ENCODE results near the gene ACTL6B.
"Not testable (repeated sequence)": the region's sequence is repeated elsewhere in the genome, so short reads cannot be mapped to it uniquely, and the experiment has no call there.

The ACTL6B gene

GRCh38 chr7:100655908-100656674 lies at the start of gene ACTL6B:
Gene ACTL6B (minus strand): TSS chr7:100656448. CDS start chr7:100656354, 94 bp downstream.
- no peak for DNase-seq (ENCODE audit: low read depth)

- DNase-seq (ENCODE audit: low read depth) = peak; percentile 65
Measured at GRCh38 chr7:100705320-100705752, 49.1 kb upstream of the ACTL6B start.

GRCh38 chr7:100701089-100701488 lies 44.8 kb upstream of the ACTL6B start:
- not testable (repeated sequence) for DNase-seq (ENCODE audit: low read depth)

- DNase-seq (ENCODE audit: low read depth) = no peak
Measured at GRCh38 chr7:100699018-100699417, 42.8 kb upstream of the ACTL6B start.

- DNase-seq (ENCODE audit: low read depth) = no peak
Measured at GRCh38 chr7:100696123-100696521, 39.9 kb upstream of the ACTL6B start.

- DNase-seq (ENCODE audit: low read depth) = peak; percentile 59
Measured at GRCh38 chr7:100694098-100694745, 38.0 kb upstream of the ACTL6B start, which contains the start of gene GIGYF1. Gene GIGYF1 (minus strand): TSS chr7:100694250. CDS start chr7:100688238, 6,012 bp downstream.

- DNase-seq (ENCODE audit: low read depth) = no peak
Measured at GRCh38 chr7:100693312-100694097, 37.3 kb upstream of the ACTL6B start.

- DNase-seq (ENCODE audit: low read depth) = no peak
Measured at GRCh38 chr7:100692578-100692961, 36.3 kb upstream of the ACTL6B start.

- peak; percentile 70 for DNase-seq (ENCODE audit: low read depth)
Measured at GRCh38 chr7:100691676-100692577, 35.7 kb upstream of the ACTL6B start.

GRCh38 chr7:100689230-100690135 lies 33.2 kb upstream of the ACTL6B start:
- no peak for DNase-seq (ENCODE audit: low read depth)

- DNase-seq (ENCODE audit: low read depth) = no peak
Measured at GRCh38 chr7:100688326-100688860, 32.1 kb upstream of the ACTL6B start.

- no peak for DNase-seq (ENCODE audit: low read depth)
Measured at GRCh38 chr7:100687751-100688300, 31.6 kb upstream of the ACTL6B start.

- DNase-seq (ENCODE audit: low read depth) = no peak
Measured at GRCh38 chr7:100687261-100687660, 31.0 kb upstream of the ACTL6B start.

GRCh38 chr7:100686822-100687211 lies 30.6 kb upstream of the ACTL6B start:
- DNase-seq (ENCODE audit: low read depth) = no peak

GRCh38 chr7:100686201-100686821 lies 30.1 kb upstream of the ACTL6B start:
- DNase-seq (ENCODE audit: low read depth) = no peak

GRCh38 chr7:100685631-100686145 lies 29.4 kb upstream of the ACTL6B start:
- no peak for DNase-seq (ENCODE audit: low read depth)

- DNase-seq (ENCODE audit: low read depth) = no peak
Measured at GRCh38 chr7:100685049-100685605, 28.9 kb upstream of the ACTL6B start.

GRCh38 chr7:100684534-100685042 lies 28.3 kb upstream of the ACTL6B start:
- DNase-seq (ENCODE audit: low read depth) = no peak

Measured in stimulated activated CD4-positive, alpha-beta T cell treated with anti-CD3 and anti-CD28 coated beads, Interleukin-2, amount 100 ng/mL, for 4 hours (primary cell).